OCI-LY3 (cell line): ENCODE measurements around the gene SYS1.

ENCODE experiments used
- H2AFZ ChIP-seq: fragments of 200-600, 300-600 bp; shearing (Covaris generic); 2 replicates; pipeline ENCODE4 v1.6.0; 2014; ENCODE audit warnings: antibody characterized with exemption, low read depth, low read length
- H3K27ac ChIP-seq: fragments of 200-600, 300-600 bp; sonication (generic); 2 replicates; pipeline ENCODE4 v1.5.1; 2014; ENCODE audit warnings: mild to moderate bottlenecking, low read length, moderate library complexity, mixed read lengths
- H3K27me3 ChIP-seq: fragments of 200-600, 300-600 bp; sonication (generic); 2 replicates; pipeline ENCODE4 v1.6.1; 2014; ENCODE audit warnings: low read depth, low read length, mixed read lengths
- H3K36me3 ChIP-seq: fragments of 200-600, 300-600 bp; sonication (generic); replicated peaks from 2 replicates; pipeline ENCODE3; 2014; ENCODE audit warnings: low read depth, low read length, mixed read lengths
- H3K4me1 ChIP-seq: fragments of 300-600, 200-600 bp; sonication (generic); 2 replicates; pipeline ENCODE4 v1.6.1; 2014; ENCODE audit warnings: low read length, mixed read lengths
- H3K4me2 ChIP-seq: fragments of 200-600, 300-600 bp; sonication (generic); 2 replicates; pipeline ENCODE4 v1.6.1; 2014; ENCODE audit warnings: low read length, mixed read lengths
- H3K4me3 ChIP-seq: fragments of 300-600, 200-600 bp; sonication (generic); 2 replicates; pipeline ENCODE4 v1.5.1; 2014; ENCODE audit warnings: antibody characterized with exemption, mild to moderate bottlenecking, low read length, moderate library complexity
- H3K79me2 ChIP-seq: fragments of 300-600, 200-600 bp; shearing (Covaris generic); 2 replicates; pipeline ENCODE4 v1.6.1; 2014; ENCODE audit warnings: mild to moderate bottlenecking, low read length, mixed read lengths
- H3K9ac ChIP-seq: fragments of 300-600, 200-600 bp; shearing (Covaris generic); 2 replicates; pipeline ENCODE4 v1.6.0; 2014; ENCODE audit warnings: mild to moderate bottlenecking, low read length, moderate library complexity
- H3K9me3 ChIP-seq: fragments of 200-600, 300-600 bp; shearing (Covaris generic); 2 replicates; pipeline ENCODE4 v1.6.1; 2014; ENCODE audit warnings: low read length, mixed read lengths; ENCODE audit not compliant: insufficient read depth
- H4K20me1 ChIP-seq: fragments of 200-600, 300-600 bp; sonication (generic); 2 replicates; pipeline ENCODE4 v1.6.1; 2016; ENCODE audit warnings: low read length, mixed read lengths; ENCODE audit not compliant: insufficient read depth
- CTCF ChIP-seq: fragments of 200-600, 300-600 bp; sonication (generic); IDR thresholded peaks from 2 replicates; pipeline ENCODE4 v1.5.1; 2014; ENCODE audit warnings: antibody characterized with exemption, low read length, low read depth
- EZH2phosphoT487 ChIP-seq: fragments of 200-600 bp; shearing (Covaris generic); IDR thresholded peaks from 2 replicates; pipeline ENCODE4 v1.6.1; 2018; ENCODE audit warnings: antibody characterized with exemption, mixed run types, low read depth

SYS1 gene

GRCh38 chr20:45407783-45408645 lies 45.1 kb downstream of the SYS1 start, which contains the start of gene DBNDD2:
DBNDD2 (plus strand) TSS chr20:45408289; CDS start chr20:45408468, 179 bp downstream.
- H4K20me1 ChIP-seq = no peaks in the 10 kb centered on the region
- no peaks in the 10 kb centered on the region for H3K9me3 ChIP-seq
- H3K27ac ChIP-seq = no peak within 1 kb of the TSS
- TF ChIP-seq EZH2phosphoT487 = no peak
- TF ChIP-seq CTCF = no peak
- peaks cover 5% of the 10 kb centered on the region; the same call in 1 of the 2 replicates for H3K4me1 ChIP-seq
- H3K79me2 ChIP-seq = no peaks in the 10 kb centered on the region
- no peak within 1 kb of the TSS for H3K4me2 ChIP-seq
- no peaks in the 10 kb centered on the region for H3K36me3 ChIP-seq
- peaks cover 27% of the 10 kb centered on the region; the same call in 1 of the 2 replicates for H3K27me3 ChIP-seq
- H2AFZ ChIP-seq = no peak within 1 kb of the TSS
- H3K4me3 ChIP-seq = no peak within 1 kb of the TSS
- no peak within 1 kb of the TSS for H3K9ac ChIP-seq

- Histone ChIP-seq H4K20me1 (no peaks in the 10 kb centered on the region), H3K36me3 (no peaks in the 10 kb centered on the region), H3K27ac (no peak overlapping the region), H3K9me3 (no peaks in the 10 kb centered on the region), H3K79me2 (no peaks in the 10 kb centered on the region), H3K27me3 (peaks cover 27% of the 10 kb centered on the region; the same call in 1 of the 2 replicates), H3K4me3 (no peak overlapping the region), H3K4me1 (peaks cover 5% of the 10 kb centered on the region; the same call in 1 of the 2 replicates), H3K9ac (no peak overlapping the region), H3K4me2 (no peak overlapping the region), H2AFZ (no peak overlapping the region)
- TF ChIP-seq CTCF (no peak), EZH2phosphoT487 (no peak)
These were observed 45.8 kb downstream of the SYS1 start for GRCh38 chr20:45408646-45409213.

- H3K4me1 ChIP-seq = peaks cover 6% of the 10 kb centered on the region
- H3K4me3 ChIP-seq = no peak overlapping the region
- no peaks in the 10 kb centered on the region for H3K9me3 ChIP-seq
- H2AFZ ChIP-seq = no peak overlapping the region
- H3K79me2 ChIP-seq = no peaks in the 10 kb centered on the region
- H3K9ac ChIP-seq = no peak overlapping the region
- peaks cover 23% of the 10 kb centered on the region; the same call in 1 of the 2 replicates for H3K27me3 ChIP-seq
- no peaks in the 10 kb centered on the region for H3K36me3 ChIP-seq
- TF ChIP-seq EZH2phosphoT487 (no peak), CTCF (no peak)
- no peaks in the 10 kb centered on the region for H4K20me1 ChIP-seq
- no peak overlapping the region for H3K4me2 ChIP-seq
- H3K27ac ChIP-seq = no peak overlapping the region
These were observed 46.7 kb downstream of the SYS1 start for GRCh38 chr20:45409521-45410272.
